ENCODE data around the gene MGAT4B.

Gene MGAT4B

GRCh38 chr5:179767496-179768100, 39.1 kb downstream of the MGAT4B start:
- no peak for DNase-seq

GRCh38 chr5:179766726-179767455, 39.8 kb downstream of the MGAT4B start:
- no peak for DNase-seq

GRCh38 chr5:179766021-179766725, 40.5 kb downstream of the MGAT4B start:
- DNase-seq, result no peak

- no peak for DNase-seq
Measured at GRCh38 chr5:179765400-179765799, 41.3 kb downstream of the MGAT4B start.

GRCh38 chr5:179764056-179764455, 42.6 kb downstream of the MGAT4B start:
- no peak for DNase-seq

- peak; percentile 57 for DNase-seq
Measured at GRCh38 chr5:179763215-179763945, 43.3 kb downstream of the MGAT4B start.

- DNase-seq, result no peak
Measured at GRCh38 chr5:179762781-179763176, 43.9 kb downstream of the MGAT4B start.

GRCh38 chr5:179762079-179762780, 44.4 kb downstream of the MGAT4B start:
- peak; percentile 11 for DNase-seq

GRCh38 chr5:179759581-179760551, 46.8 kb downstream of the MGAT4B start:
- DNase-seq, result peak; percentile 32

GRCh38 chr5:179758955-179759354, 47.7 kb downstream of the MGAT4B start:
- DNase-seq, result no peak

- DNase-seq, result no peak
Measured at GRCh38 chr5:179755022-179755421, 51.6 kb downstream of the MGAT4B start.

GRCh38 chr5:179753971-179754370, 52.7 kb downstream of the MGAT4B start:
- DNase-seq, result no peak

- no peak for DNase-seq
Measured at GRCh38 chr5:179749857-179750508, 56.7 kb downstream of the MGAT4B start.

GRCh38 chr5:179747811-179748210, 58.9 kb downstream of the MGAT4B start:
- DNase-seq, result no peak
